GM12872 (cell line): Measurements from ENCODE around the gene CUBN.

ENCODE experiments used
- CTCF ChIP-seq: IDR thresholded peaks from 3 replicates; pipeline ENCODE4 v1.5.1; 2011; ENCODE audit warnings: low read depth, mild to moderate bottlenecking, low read length, moderate library complexity; ENCODE audit not compliant: insufficient read depth

CUBN gene

GRCh38 chr10:16776896-16777295 lies 352.7 kb downstream of the CUBN start:
- TF ChIP-seq CTCF, result no peak
